ENCODE data around the gene MBLAC1.

MBLAC1 gene

DNA sequence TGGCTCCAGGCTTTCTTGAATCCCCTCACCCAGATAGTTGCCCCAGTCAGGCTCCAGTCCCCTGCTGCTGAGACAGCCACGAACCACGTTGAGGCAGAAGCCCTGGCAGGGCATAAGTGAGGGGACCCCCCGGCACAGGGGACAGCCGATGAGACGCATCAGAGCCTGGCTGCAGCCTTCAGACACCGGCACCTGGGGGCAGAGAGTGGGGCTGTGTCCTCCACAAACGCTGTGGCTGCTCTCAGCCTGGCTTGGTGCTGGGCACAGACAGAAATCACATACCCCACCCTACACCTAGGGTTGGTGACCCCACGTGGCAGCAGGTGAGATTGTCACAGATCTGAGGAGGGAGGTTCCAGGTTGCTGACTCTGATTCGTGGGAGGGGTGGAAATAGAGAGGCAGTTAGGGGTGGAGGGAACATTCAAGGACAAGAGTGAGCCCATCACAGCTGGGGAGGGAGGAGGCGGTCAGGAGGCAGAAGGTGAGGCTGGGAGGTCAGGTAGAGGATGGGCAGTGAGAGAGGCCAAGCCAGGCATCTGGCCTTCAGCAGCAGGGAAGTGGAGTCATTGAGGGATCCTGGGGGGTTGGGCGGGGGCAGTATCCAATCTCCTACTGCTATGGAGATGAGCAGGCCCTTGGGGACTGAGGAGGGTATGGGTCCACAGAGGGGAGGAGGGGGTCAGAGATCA, 47.2 kb downstream of the MBLAC1 start:
- DNase-seq (ENCODE audit: low spot score): no peak

DNA sequence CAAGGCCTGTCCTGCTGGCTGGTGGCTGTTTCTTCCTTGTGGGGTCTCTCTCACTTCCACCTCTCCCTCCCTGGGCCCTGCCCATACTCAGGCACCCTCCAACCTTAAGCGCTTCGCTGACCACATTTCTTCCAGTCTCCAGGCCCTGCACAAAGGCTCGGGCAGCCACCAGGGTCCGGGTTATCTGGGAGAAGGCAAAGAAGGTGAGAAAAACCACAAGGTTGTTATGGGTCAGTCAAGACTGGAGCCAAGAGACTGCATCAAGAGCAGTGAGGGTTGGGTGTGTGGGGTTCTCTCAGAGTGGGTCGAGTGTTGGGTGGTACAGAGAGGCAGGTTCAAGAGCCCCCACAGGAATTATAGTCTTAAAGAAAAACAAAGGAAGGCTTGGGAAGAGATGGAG, 47.8 kb downstream of the MBLAC1 start:
- DNase-seq (ENCODE audit: low spot score): no peak

DNA sequence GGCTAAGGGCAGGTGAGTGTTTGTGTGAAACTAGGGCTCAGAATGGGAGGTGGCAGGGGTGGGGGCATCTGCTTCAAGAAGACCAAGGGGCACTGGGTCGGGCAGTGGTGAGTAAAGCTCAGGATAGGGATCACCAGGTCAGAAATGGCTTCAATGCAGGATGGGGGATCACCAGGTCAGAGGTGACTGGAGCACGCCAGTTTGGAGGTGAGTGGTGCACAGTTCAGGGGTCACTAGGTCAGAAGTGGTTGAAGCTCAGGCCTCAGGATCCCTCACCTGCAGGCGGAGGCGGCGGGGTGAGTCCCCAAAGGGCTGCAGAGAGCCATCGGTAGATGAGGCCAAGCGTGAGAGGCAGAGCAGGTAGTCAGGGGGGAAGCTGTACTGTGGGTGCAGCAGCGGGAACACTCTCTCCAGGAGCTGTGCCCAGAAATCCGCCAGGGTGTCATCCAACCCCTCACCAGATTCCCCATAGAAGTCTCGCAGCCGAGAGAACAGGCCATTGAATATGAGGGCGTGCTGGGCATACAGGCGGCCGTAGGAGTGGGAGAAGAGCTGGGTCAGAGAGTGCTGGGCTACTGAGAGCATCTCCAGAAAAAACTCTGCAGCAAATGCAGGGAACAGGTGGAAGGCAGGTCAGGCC, 48.6 kb downstream of the MBLAC1 start:
- DNase-seq (ENCODE audit: low spot score): no peak

DNA sequence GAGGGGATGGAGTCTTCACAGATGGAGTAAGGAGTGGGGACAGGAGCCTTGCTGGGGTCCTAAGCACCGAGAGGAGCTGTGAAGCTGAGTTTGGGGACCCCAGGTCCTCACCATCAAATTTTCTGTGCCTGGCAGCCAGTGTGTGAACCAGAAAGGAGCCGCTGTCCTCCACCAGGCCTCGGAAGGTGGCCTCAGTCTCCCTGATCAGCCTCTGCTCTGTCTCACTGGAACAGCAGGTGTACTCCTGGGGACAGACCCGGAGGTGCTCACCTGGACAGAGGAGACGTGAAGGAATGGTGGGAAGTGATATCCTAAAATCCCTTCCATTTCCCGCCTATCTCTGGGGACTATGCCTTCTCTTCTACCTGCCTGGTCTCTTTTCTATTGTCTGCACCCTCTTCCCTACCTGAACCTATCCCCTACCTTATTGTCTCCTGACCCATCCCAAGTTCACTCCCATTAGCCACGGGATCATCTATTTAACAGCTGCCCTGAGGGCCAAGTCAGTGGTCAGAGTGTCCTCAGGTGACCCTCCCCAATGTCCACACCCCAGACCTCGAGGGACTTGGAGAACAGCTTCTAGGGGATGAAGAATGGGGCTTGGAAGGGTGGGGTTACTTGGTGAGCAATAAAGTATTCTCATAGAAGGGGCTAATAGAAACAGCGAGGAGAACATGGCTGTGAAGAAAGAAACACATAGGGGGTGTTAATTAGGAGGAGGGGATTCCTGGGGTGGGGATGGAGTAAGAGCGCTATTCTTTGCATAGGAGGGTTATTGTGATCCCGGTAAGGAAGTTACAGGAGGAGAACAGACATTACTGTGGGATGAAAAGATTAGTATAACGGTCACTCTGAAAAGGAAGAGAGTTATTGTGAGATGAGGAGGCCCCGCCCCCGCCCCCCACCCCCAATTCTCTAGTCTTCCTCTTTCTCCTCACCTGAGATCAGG, 49.6 kb downstream of the MBLAC1 start:
- no peak for DNase-seq (ENCODE audit: low spot score)

DNA sequence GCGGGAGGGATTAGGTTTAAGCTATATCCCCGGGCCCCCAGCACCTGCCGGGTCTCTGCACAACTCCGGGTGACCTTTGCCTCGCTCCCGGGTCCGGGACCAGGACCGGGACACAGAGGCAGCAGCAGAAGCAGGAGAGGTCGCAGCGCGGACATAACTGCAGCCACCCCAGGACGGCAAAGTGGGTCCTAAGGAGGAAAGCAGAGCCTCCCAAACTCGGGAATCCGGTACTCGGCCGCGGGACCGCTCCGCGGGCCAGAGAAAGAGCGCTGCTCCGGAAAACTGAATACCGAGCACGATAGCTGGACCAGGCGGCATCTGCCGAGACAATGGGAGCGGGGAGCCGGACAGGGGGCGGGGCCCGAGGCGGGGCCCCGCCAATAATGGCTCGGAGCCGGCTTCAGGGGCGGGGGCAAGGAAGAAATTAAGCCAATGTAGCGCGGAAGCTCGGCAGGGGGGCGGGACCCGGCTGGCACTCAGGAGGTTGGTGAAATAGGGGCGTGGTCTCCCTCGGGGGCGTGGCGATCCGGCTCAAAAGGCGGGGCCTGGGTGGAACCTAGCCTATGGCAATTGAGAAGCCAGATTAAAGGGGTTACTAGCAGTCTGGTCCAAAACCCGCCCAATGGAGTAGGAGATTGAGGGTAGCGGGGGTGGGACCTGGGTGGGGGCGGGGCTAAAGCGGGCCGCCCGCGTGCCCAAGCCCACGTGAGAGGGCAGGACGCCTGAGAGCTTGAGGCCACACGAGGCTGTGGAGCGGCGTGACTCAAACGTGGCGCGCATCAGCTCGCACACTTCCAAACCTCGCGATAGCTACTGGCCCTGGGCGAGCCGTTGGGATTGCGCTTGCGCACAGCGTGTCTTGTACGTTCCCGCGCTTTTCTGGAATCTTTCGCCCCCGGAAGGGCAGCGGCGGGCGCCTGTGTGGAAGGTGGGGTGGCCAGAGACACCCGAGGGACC, 50.6 kb downstream of the MBLAC1 start, which contains the start of the genes GPC2 and STAG3:
TSS of gene GPC2 (minus strand) at position 337 of the 957 bp plus-strand sequence. CDS start at position 155, 182 bp downstream.
TSS of gene STAG3 (plus strand) at position 874 of the 957 bp plus-strand sequence. CDS start 2,639 bp downstream, outside the sequence.
- DNase-seq (ENCODE audit: low spot score): peak; percentile 98

Data from GM03348 (cell line).